Transverse colon (tissue), 4 donors: ENCODE measurements around the gene ACTRT2.

ENCODE experiments used
- POLR2AphosphoS5 ChIP-seq, 3 donors: sonication (generic); formaldehyde crosslinking; IDR thresholded peaks; one replicate each; pipeline ENCODE4 v1.6.1; 2016; ENCODE audit warnings: antibody characterized with exemption in 3 of 3
- TF ChIP-seq, protein P1 (sequence below), 5 experiments: fragments of 200-600 bp in 3 of 5; fragments of 450-650 bp in 2 of 5; sonication (generic) in 3 of 5; IDR thresholded peaks; 1 replicate in 2 of 5; 2 replicates in 3 of 5; pipeline ENCODE4 v1.5.1; 2016 to 2017; ENCODE audit warnings: antibody characterized with exemption in 5 of 5, inconsistent platforms in 3 of 5, mild to moderate bottlenecking in 2 of 5, moderate library complexity in 1 of 5

DNA sequence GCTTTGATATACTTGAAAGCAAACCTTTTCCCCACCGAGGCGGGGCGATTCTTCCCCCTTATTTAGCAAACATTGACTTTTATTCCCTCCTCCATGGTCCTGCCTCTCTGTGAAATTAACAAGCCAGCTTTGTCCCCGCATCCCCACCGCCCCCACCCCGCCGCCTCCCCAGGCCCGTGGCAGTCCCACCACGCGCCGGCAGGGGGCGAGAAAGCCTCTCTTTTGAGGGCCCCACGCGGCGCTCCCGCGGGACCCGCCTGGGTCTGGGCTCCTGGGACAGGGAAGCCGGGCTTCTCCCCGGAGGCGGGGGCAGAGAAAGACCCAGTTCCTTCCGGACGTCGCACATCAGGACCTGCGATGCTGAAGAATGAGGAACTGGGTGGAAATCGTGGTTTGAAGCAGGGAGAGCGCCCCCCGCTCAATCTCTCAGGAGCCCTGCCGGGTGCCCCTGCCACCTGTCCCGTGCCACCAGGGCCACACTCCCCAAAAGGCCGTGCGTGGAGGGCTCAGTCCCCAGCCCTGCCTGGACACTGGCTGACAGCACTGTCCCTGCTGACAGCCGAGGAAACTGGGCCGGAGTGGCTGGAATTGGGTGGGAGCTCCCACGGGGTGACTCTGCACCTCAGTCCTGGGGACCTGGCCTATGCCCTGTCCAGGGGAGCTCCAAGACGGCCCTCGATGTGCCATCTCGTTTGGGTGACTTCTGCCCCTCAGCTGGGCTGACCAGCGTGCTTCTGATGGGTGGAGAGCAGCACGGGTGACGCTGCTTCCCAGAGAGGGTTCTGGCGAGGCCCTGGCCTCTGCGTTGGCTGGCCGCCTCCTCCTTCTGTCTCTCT is 8.6 kb upstream of the ACTRT2 start:
- TF ChIP-seq, protein P1, sequence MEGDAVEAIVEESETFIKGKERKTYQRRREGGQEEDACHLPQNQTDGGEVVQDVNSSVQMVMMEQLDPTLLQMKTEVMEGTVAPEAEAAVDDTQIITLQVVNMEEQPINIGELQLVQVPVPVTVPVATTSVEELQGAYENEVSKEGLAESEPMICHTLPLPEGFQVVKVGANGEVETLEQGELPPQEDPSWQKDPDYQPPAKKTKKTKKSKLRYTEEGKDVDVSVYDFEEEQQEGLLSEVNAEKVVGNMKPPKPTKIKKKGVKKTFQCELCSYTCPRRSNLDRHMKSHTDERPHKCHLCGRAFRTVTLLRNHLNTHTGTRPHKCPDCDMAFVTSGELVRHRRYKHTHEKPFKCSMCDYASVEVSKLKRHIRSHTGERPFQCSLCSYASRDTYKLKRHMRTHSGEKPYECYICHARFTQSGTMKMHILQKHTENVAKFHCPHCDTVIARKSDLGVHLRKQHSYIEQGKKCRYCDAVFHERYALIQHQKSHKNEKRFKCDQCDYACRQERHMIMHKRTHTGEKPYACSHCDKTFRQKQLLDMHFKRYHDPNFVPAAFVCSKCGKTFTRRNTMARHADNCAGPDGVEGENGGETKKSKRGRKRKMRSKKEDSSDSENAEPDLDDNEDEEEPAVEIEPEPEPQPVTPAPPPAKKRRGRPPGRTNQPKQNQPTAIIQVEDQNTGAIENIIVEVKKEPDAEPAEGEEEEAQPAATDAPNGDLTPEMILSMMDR (IDR thresholded peaks at IDR 0.05), result peak; percentile 60 to 93 (median 91)
- TF ChIP-seq POLR2AphosphoS5 (IDR thresholded peaks at IDR 0.05), result no peak
